HUES48 (cell line): Measurements from ENCODE around the gene GMPPA.

ENCODE experiments used
- H3K27ac ChIP-seq: one replicate; pipeline ENCODE4 v1.7.0; 2013; ENCODE audit warnings: low read depth, low read length, inconsistent platforms
- H3K27me3 ChIP-seq: 2 replicates; pipeline ENCODE4 v1.6.1; 2013; ENCODE audit warnings: mild to moderate bottlenecking, low read length; ENCODE audit not compliant: control insufficient read depth, insufficient read depth
- H3K36me3 ChIP-seq: 2 replicates; pipeline ENCODE4 v1.6.1; 2013; ENCODE audit warnings: low read length; ENCODE audit not compliant: control insufficient read depth, insufficient read depth
- H3K4me1 ChIP-seq: 2 replicates; pipeline ENCODE4 v1.6.1; 2013; ENCODE audit warnings: mild to moderate bottlenecking, low read length; ENCODE audit not compliant: control insufficient read depth, insufficient read depth
- H3K4me3 ChIP-seq: 2 replicates; pipeline ENCODE4 v1.5.1; 2013; ENCODE audit warnings: mild to moderate bottlenecking, low read depth, low read length
- H3K9ac ChIP-seq: 2 replicates; pipeline ENCODE4 v1.6.1; 2013; ENCODE audit warnings: mild to moderate bottlenecking, low read depth, low read length, moderate library complexity
- H3K9me3 ChIP-seq: 2 replicates; pipeline ENCODE4 v1.6.1; 2013; ENCODE audit warnings: low read length; ENCODE audit not compliant: control insufficient read depth, insufficient read depth

Gene GMPPA

GRCh38 chr2:219553463-219553963 is 54.8 kb downstream of the GMPPA start:
- H3K4me3 ChIP-seq, result peak overlapping the region; percentile 82; the same call in 1 of the 2 replicates
- peaks cover 23% of the 10 kb centered on the region for H3K36me3 ChIP-seq
- no peaks in the 10 kb centered on the region for H3K9me3 ChIP-seq
- peaks cover 7% of the 10 kb centered on the region for H3K4me1 ChIP-seq
- H3K27me3 ChIP-seq, result peaks cover 20% of the 10 kb centered on the region
- H3K27ac ChIP-seq, result no peak overlapping the region
- H3K9ac ChIP-seq, result no peak overlapping the region

- Histone ChIP-seq H3K9me3 (no peaks in the 10 kb centered on the region), H3K36me3 (peaks cover 21% of the 10 kb centered on the region), H3K9ac (no peak overlapping the region), H3K27me3 (peaks cover 20% of the 10 kb centered on the region), H3K4me1 (peaks cover 7% of the 10 kb centered on the region), H3K4me3 (no peak overlapping the region), H3K27ac (no peak overlapping the region)
Measured at GRCh38 chr2:219554350-219554749, 55.7 kb downstream of the GMPPA start.

GRCh38 chr2:219555956-219556355 is 57.3 kb downstream of the GMPPA start:
- Histone ChIP-seq H3K4me1 (peaks cover 20% of the 10 kb centered on the region), H3K9ac (no peak overlapping the region), H3K36me3 (peaks cover 17% of the 10 kb centered on the region), H3K4me3 (no peak overlapping the region), H3K9me3 (no peaks in the 10 kb centered on the region), H3K27me3 (peaks cover 16% of the 10 kb centered on the region), H3K27ac (no peak overlapping the region)

- H3K9me3 ChIP-seq, result no peaks in the 10 kb centered on the region
- no peak overlapping the region for H3K9ac ChIP-seq
- peaks cover 16% of the 10 kb centered on the region for H3K27me3 ChIP-seq
- peaks cover 22% of the 10 kb centered on the region for H3K4me1 ChIP-seq
- H3K27ac ChIP-seq, result no peak overlapping the region
- H3K4me3 ChIP-seq, result no peak overlapping the region
- peaks cover 17% of the 10 kb centered on the region for H3K36me3 ChIP-seq
Measured at GRCh38 chr2:219556413-219556812, 57.7 kb downstream of the GMPPA start.
